Left ventricle myocardium inferior (tissue), 1 donor: ENCODE data around the gene PCF11. TPM values are rescaled to one million over a fixed set of nuclear protein-coding genes. Genes with fewer than 3 reads are reported as not detected.

ENCODE experiments used
- DNase-seq: peaks from one replicate; pipeline ENCODE4 v3.0.0-alpha.2; 2020
- H3K27ac ChIP-seq: fragments of 200-600 bp; replicated peaks from 2 replicates; pipeline ENCODE4 v1.8.0; 2021
- H3K27me3 ChIP-seq: fragments of 200-600 bp; 2 replicates; pipeline ENCODE4 v1.8.0; 2021; ENCODE audit warnings: low read depth
- H3K36me3 ChIP-seq: fragments of 200-600 bp; 2 replicates; pipeline ENCODE4 v1.8.0; 2021
- H3K4me1 ChIP-seq: fragments of 200-600 bp; 2 replicates; pipeline ENCODE4 v1.8.0; 2021
- H3K4me3 ChIP-seq: fragments of 200-600 bp; 2 replicates; pipeline ENCODE4 v1.8.0; 2021; ENCODE audit warnings: mild to moderate bottlenecking, moderate library complexity
- H3K9me3 ChIP-seq: fragments of 200-600 bp; replicated peaks from 2 replicates; pipeline ENCODE4 v1.8.0; 2021
- intact Hi-C: fragments of 100-400 bp; cut with micrococcal nuclease; formaldehyde crosslinking; loops from one replicate; pipeline ENCODE4 v1.11.0; 2022
- total RNA-seq: library from RNA; stranded (reverse); fragmentation: NEBNext Ultra II Directional; extraction: Animal tissue kit (Norgen Biotek cat#: 25700); gene quantifications from one replicate; pipeline ENCODE4 v1.2.1, GENCODE V29; 2021
- TF ChIP-seq, protein P1 (sequence below): fragments of 200-600 bp; IDR thresholded peaks from 2 replicates; pipeline ENCODE4 v1.8.0; 2021; ENCODE audit warnings: antibody characterized with exemption, mild to moderate bottlenecking, borderline replicate concordance
- donor health status: DM: no; HTN: yes; CAD: no; lungs with severe emphysema.

The PCF11 gene
- total RNA-seq, 1 donor from 2014 or later, result 25.8 TPM

DNA sequence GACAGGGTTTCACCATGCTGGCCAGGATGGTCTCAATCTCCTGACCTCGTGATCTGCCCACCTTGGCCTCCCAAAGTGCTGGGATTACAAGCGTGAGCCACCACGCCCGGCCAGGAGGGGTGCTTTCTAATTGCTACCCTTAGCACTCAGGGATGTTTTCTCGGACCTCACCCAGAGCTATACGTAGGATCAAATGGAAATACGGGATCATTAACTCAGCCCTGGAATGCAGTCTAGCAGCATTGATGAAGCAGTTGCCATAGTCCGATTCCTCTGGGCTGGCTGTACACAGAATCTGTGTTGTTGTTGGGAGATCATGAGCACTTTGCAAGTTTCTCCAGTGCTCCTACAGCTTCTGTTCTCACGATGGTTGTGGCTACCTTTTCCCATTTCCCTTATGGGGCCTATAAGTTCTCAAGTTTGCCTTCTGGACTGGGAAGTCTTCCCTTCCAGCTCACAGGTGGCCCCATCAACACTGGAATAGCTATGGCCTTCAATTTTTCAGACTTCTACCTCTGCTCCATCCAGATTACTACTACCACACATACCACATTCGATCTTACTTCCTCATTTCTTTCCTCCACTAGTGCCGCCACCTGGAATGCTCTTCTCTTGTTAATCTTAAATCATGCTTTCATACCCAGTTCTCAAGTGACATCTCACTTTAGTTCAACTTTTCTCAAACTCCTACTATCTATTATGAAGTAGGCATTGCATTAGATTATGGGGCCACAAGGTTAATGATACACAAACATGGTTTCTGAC is 16.1 kb upstream of the PCF11 start:
- no peak for DNase-seq
- no peaks in the 10 kb centered on the region for H3K36me3 ChIP-seq
- no peaks in the 10 kb centered on the region for H3K9me3 ChIP-seq
- TF ChIP-seq, protein P1, sequence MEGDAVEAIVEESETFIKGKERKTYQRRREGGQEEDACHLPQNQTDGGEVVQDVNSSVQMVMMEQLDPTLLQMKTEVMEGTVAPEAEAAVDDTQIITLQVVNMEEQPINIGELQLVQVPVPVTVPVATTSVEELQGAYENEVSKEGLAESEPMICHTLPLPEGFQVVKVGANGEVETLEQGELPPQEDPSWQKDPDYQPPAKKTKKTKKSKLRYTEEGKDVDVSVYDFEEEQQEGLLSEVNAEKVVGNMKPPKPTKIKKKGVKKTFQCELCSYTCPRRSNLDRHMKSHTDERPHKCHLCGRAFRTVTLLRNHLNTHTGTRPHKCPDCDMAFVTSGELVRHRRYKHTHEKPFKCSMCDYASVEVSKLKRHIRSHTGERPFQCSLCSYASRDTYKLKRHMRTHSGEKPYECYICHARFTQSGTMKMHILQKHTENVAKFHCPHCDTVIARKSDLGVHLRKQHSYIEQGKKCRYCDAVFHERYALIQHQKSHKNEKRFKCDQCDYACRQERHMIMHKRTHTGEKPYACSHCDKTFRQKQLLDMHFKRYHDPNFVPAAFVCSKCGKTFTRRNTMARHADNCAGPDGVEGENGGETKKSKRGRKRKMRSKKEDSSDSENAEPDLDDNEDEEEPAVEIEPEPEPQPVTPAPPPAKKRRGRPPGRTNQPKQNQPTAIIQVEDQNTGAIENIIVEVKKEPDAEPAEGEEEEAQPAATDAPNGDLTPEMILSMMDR, result no peak
- intact Hi-C loops, result no loop called here
- H3K27me3 ChIP-seq, result no peaks in the 10 kb centered on the region
- no peak overlapping the region for H3K4me3 ChIP-seq
- no peaks in the 10 kb centered on the region for H3K4me1 ChIP-seq
- no peak overlapping the region for H3K27ac ChIP-seq

DNA sequence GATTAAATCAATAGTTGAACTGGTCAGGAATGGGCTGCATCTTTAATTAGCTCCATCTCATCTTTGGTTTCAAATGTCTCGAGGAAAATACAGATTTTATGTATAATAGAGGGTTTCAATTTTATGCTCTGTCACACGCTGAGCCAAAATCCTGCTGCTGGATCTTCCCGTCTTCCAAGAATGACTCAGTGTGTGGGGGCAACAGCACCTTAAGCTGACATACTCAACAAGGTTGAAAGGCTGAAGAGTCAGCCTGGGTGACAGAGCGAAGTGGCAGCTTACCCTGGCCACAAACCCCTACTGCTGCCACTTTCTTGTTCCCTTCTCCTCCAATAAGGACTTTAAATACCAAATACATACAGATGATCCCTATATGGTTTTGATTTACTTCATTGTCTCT is 9.0 kb upstream of the PCF11 start:
- H3K4me1 ChIP-seq, result no peaks in the 10 kb centered on the region

DNA sequence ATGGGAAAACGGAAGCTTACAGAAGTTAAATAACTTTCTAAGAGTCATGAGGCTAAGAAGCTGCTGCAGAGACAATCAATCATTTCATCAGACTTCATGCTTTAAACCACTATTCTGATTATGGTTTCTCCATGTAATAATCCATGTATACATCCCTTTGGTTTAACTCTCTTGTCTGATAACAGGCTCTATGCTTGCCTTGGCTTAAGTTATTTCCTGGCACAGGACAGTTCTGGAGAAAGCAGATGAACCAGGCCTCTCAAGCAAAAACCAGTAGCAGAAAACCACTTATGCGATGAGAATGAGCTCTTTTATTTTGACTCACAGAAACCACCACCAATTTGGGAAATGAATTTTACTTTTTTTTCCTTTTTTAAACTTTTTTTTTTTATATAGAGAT is 6.5 kb upstream of the PCF11 start:
- no peaks in the 10 kb centered on the region for H3K4me1 ChIP-seq
- H3K4me3 ChIP-seq, result no peak overlapping the region
- TF ChIP-seq, protein P1, result no peak
- DNase-seq, result no peak
- no peaks in the 10 kb centered on the region for H3K9me3 ChIP-seq
- intact Hi-C loops, result no loop called here
- H3K27me3 ChIP-seq, result no peaks in the 10 kb centered on the region
- H3K27ac ChIP-seq, result no peak overlapping the region
- no peaks in the 10 kb centered on the region for H3K36me3 ChIP-seq

More for the DNA sequence above, 9.0 kb upstream of the PCF11 start:
- Histone ChIP-seq H3K27me3 (no peaks in the 10 kb centered on the region), H3K36me3 (no peaks in the 10 kb centered on the region), H3K9me3 (no peaks in the 10 kb centered on the region), H3K4me3 (no peak overlapping the region), H3K27ac (no peak overlapping the region)
- TF ChIP-seq, protein P1, result no peak
- no peak for DNase-seq
- intact Hi-C loops, result no loop called here

DNA sequence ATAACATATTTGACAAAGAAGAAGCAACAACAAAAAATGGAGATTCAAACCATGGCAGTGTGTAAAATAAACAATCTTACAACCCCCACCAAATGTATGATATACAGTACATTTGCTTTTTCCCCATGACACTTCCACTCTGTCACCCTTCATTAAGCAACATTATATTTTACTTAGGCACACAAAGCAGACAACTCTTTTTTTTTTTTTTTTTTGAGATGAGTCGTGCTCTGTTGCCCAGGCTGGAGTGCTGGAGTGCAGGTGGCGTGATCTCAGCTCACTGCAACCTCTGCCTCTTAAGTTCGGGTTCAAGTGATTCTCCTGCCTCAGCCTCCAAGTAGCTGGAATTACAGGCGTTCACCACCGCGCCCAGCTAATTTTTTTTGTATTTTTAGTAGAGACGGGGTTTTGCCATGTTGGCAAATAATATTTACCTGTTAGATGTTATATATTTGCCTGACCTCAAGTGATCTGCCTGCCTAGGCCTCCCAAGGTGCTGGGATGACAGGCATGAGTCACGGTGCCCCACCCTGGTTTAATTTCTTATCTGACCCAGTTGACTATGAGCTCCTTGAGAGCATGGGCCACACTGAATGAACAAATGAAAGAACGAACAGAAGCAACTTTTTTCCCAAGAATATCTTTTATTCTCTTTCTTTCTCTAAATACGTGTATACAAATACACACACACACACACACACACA is 5.5 kb upstream of the PCF11 start:
- Histone ChIP-seq H3K4me1 (peaks cover 8% of the 10 kb centered on the region), H3K4me3 (no peak overlapping the region), H3K27ac (no peak overlapping the region), H3K9me3 (no peaks in the 10 kb centered on the region), H3K27me3 (no peaks in the 10 kb centered on the region), H3K36me3 (no peaks in the 10 kb centered on the region)
- TF ChIP-seq, protein P1, result no peak
- DNase-seq, result no peak
- intact Hi-C loops, result no loop called here

DNA sequence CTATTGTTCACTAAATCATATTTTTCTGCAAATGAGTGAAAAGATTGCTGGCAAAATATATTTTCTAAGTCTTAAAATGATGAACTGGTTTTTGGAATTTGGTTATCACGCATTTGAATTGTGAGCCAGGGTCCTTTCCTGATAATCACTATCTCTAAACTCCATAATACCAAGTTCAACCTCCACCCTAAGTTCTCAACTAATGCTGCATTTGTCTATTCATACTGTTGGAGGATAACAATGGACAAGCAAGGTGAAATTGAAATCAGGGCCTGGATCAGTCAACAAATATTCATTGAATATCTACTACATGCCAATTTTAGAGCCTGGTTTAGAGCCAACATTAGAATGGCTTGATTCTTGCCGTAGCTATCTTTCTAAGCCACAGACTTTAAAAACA is 4.7 kb upstream of the PCF11 start:
- Histone ChIP-seq H3K9me3 (no peaks in the 10 kb centered on the region), H3K27ac (no peak overlapping the region), H3K36me3 (no peaks in the 10 kb centered on the region), H3K27me3 (no peaks in the 10 kb centered on the region), H3K4me1 (peaks cover 11% of the 10 kb centered on the region), H3K4me3 (no peak overlapping the region)
- intact Hi-C loops, result no loop called here
- TF ChIP-seq, protein P1, result no peak
- no peak for DNase-seq
